WTC11 (cell line): ENCODE measurements around the gene NBL1.

Experiments used
- CREB1 ChIP-seq: sonication (generic); formaldehyde crosslinking; IDR thresholded peaks from 2 replicates; pipeline ENCODE4 v1.8.0; 2023; ENCODE audit warnings: mild to moderate bottlenecking, missing genetic modification reagents
- CTCF ChIP-seq: fragments of 200-600 bp; IDR thresholded peaks from 2 replicates; pipeline ENCODE4 v1.8.0; 2022; ENCODE audit warnings: antibody characterized with exemption
- MXD4 ChIP-seq: fragments of 250-450 bp; sonication (Bioruptor Pico); IDR thresholded peaks from 2 replicates; pipeline ENCODE4 v1.8.0; 2021; ENCODE audit warnings: mild to moderate bottlenecking, moderate library complexity, borderline replicate concordance
- RELA ChIP-seq: sonication (generic); formaldehyde crosslinking; IDR thresholded peaks from 2 replicates; pipeline ENCODE4 v1.8.1; 2022; ENCODE audit warnings: missing genetic modification reagents, mild to moderate bottlenecking, borderline replicate concordance
- TF ChIP-seq, protein P1 (sequence below): sonication (generic); formaldehyde crosslinking; IDR thresholded peaks from 2 replicates; pipeline ENCODE4 v1.8.0; 2023; ENCODE audit warnings: missing genetic modification reagents
- TF ChIP-seq, protein P2 (sequence below): sonication (generic); formaldehyde crosslinking; IDR thresholded peaks from 2 replicates; pipeline ENCODE4 v1.8.1; 2022; ENCODE audit warnings: low read depth, missing genetic modification reagents, borderline replicate concordance

GRCh38 chr1:19695772-19696171, 51.7 kb downstream of the NBL1 start:
- TF ChIP-seq CTCF: no peak
- TF ChIP-seq RELA: no peak
- TF ChIP-seq, protein P1, sequence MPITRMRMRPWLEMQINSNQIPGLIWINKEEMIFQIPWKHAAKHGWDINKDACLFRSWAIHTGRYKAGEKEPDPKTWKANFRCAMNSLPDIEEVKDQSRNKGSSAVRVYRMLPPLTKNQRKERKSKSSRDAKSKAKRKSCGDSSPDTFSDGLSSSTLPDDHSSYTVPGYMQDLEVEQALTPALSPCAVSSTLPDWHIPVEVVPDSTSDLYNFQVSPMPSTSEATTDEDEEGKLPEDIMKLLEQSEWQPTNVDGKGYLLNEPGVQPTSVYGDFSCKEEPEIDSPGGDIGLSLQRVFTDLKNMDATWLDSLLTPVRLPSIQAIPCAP (CRISPR knock-in tag): no peak
- TF ChIP-seq, protein P2, sequence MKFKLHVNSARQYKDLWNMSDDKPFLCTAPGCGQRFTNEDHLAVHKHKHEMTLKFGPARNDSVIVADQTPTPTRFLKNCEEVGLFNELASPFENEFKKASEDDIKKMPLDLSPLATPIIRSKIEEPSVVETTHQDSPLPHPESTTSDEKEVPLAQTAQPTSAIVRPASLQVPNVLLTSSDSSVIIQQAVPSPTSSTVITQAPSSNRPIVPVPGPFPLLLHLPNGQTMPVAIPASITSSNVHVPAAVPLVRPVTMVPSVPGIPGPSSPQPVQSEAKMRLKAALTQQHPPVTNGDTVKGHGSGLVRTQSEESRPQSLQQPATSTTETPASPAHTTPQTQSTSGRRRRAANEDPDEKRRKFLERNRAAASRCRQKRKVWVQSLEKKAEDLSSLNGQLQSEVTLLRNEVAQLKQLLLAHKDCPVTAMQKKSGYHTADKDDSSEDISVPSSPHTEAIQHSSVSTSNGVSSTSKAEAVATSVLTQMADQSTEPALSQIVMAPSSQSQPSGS (CRISPR knock-in tag): no peak
- no peak for TF ChIP-seq MXD4 (CRISPR knock-in tag)
- no peak for TF ChIP-seq CREB1 (CRISPR knock-in tag)
